ENCODE data around the gene CTNNB1. TPM values are rescaled to one million over a fixed set of nuclear protein-coding genes. Genes with fewer than 3 reads are reported as not detected.

CTNNB1 gene
- total and polyA plus RNA-seq, 8 donors: 65.7 to 658 (median 203) TPM

- TF ChIP-seq CTCF (IDR thresholded peaks at IDR 0.05) (no peak), POLR2AphosphoS5 (IDR thresholded peaks at IDR 0.05) (no peak), EP300 (IDR thresholded peaks at IDR 0.05) (no peak), POLR2A (IDR thresholded peaks at IDR 0.05) (no peak)
- Histone ChIP-seq H3K4me1 (no peaks in the 10 kb centered on the region), H3K9me3 (no peaks in the 10 kb centered on the region), H3K4me3 (no peak overlapping the region), H3K27me3 (no peaks in the 10 kb centered on the region), H3K36me3 (peaks cover 0 to 30% (median 16%) of the 10 kb centered on the region in 4 donors), H3K27ac (no peak overlapping the region)
- WGBS, 5 donors: 70 to 78% (median 75%) methylated on average over 12 of the region's 12 CpGs
- intact Hi-C loops (cut with DNase I; ENCODE audit: low total_unique reads): no loop called here
- DNase-seq: no peak
Observed at GRCh38 chr3:41247055-41248004, 48.0 kb downstream of the CTNNB1 start.

- Histone ChIP-seq H3K9me3 (no peaks in the 10 kb centered on the region), H3K36me3 (peaks cover 0 to 20% (median 12%) of the 10 kb centered on the region in 4 donors), H3K4me1 (no peaks in the 10 kb centered on the region), H3K27me3 (no peaks in the 10 kb centered on the region), H3K4me3 (no peak overlapping the region), H3K27ac (no peak overlapping the region)
- DNase-seq: no peak
- intact Hi-C loops (cut with DNase I; ENCODE audit: low total_unique reads): no loop called here
- TF ChIP-seq POLR2AphosphoS5 (IDR thresholded peaks at IDR 0.05) (no peak), EP300 (IDR thresholded peaks at IDR 0.05) (no peak), CTCF (IDR thresholded peaks at IDR 0.05) (no peak), POLR2A (IDR thresholded peaks at IDR 0.05) (no peak)
- 72 to 83% (median 74%) methylated on average over 3 of the region's 3 CpGs for WGBS, 5 donors
Observed at GRCh38 chr3:41248525-41248924, 49.2 kb downstream of the CTNNB1 start.

- H3K4me1 ChIP-seq: no peaks in the 10 kb centered on the region
- peaks cover 0 to 18% (median 9%) of the 10 kb centered on the region in 4 donors for H3K36me3 ChIP-seq
- intact Hi-C loops (cut with DNase I; ENCODE audit: low total_unique reads): no loop called here
- H3K27ac ChIP-seq: no peak overlapping the region
- no peaks in the 10 kb centered on the region for H3K9me3 ChIP-seq
- TF ChIP-seq POLR2A (IDR thresholded peaks at IDR 0.05) (no peak), EP300 (IDR thresholded peaks at IDR 0.05) (no peak), POLR2AphosphoS5 (IDR thresholded peaks at IDR 0.05) (no peak), CTCF (IDR thresholded peaks at IDR 0.05) (no peak)
- no peak overlapping the region for H3K4me3 ChIP-seq
- no peak for DNase-seq
- 97 to 100% (median 97%) methylated on average over 3 of the region's 3 CpGs for WGBS, 5 donors
- no peaks in the 10 kb centered on the region for H3K27me3 ChIP-seq
Observed at GRCh38 chr3:41249318-41249717, 50.0 kb downstream of the CTNNB1 start.

- TF ChIP-seq POLR2AphosphoS5 (IDR thresholded peaks at IDR 0.05) (no peak), POLR2A (IDR thresholded peaks at IDR 0.05) (no peak), EP300 (IDR thresholded peaks at IDR 0.05) (no peak), CTCF (IDR thresholded peaks at IDR 0.05) (no peak)
- Histone ChIP-seq H3K9me3 (no peaks in the 10 kb centered on the region), H3K4me1 (no peaks in the 10 kb centered on the region), H3K27me3 (no peaks in the 10 kb centered on the region), H3K36me3 (peaks cover 0 to 3% (median 0%) of the 10 kb centered on the region in 4 donors), H3K27ac (no peak overlapping the region), H3K4me3 (no peak overlapping the region)
- WGBS, 5 donors: 61 to 74% (median 66%) methylated on average over 2 of the region's 2 CpGs
- intact Hi-C loops (cut with DNase I; ENCODE audit: low total_unique reads): no loop called here
- DNase-seq: no peak
Observed at GRCh38 chr3:41250825-41251224, 51.5 kb downstream of the CTNNB1 start.
